Hepatocyte (in vitro differentiated cells): ENCODE data around the gene DNLZ.

ENCODE experiments used
- EZH2 ChIP-seq: fragments of 200-600 bp; sonication (generic); IDR thresholded peaks from 2 replicates; pipeline ENCODE4 v1.6.1; 2016; ENCODE audit warnings: antibody characterized with exemption, mild to moderate bottlenecking, borderline replicate concordance
- EZH2phosphoT487 ChIP-seq: fragments of 200-600 bp; sonication (generic); IDR thresholded peaks from one replicate; pipeline ENCODE4 v1.6.1; 2018; ENCODE audit warnings: antibody characterized with exemption, mild to moderate bottlenecking, low read depth, moderate library complexity; ENCODE audit not compliant: unreplicated experiment, severe bottlenecking
- TF ChIP-seq, protein P1 (sequence below): fragments of 200-600 bp; sonication (generic); IDR thresholded peaks from 2 replicates; pipeline ENCODE4 v1.5.1; 2016; ENCODE audit warnings: antibody characterized with exemption, mild to moderate bottlenecking; ENCODE audit not compliant: poor library complexity

DNA sequence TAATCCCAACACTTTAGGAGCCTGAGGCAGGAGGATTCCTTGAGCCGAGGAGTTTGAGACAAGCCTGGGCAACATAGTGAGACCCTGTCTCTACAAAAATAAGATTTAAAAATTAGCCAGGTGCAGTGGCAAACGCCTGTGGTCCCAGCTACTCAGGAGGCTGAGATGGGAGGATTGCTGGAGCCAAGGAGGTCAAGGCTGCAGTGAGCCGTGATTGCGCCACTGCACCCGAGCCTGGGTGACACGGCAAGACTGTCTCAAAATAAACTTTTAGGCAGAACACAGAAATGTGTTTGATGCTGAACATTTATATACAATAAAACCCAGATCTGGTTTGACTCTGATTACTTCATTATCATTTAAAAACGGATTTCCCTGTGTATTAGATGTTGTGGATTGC, 41.9 kb upstream of the DNLZ start:
- no peak for TF ChIP-seq EZH2phosphoT487
- TF ChIP-seq, protein P1, sequence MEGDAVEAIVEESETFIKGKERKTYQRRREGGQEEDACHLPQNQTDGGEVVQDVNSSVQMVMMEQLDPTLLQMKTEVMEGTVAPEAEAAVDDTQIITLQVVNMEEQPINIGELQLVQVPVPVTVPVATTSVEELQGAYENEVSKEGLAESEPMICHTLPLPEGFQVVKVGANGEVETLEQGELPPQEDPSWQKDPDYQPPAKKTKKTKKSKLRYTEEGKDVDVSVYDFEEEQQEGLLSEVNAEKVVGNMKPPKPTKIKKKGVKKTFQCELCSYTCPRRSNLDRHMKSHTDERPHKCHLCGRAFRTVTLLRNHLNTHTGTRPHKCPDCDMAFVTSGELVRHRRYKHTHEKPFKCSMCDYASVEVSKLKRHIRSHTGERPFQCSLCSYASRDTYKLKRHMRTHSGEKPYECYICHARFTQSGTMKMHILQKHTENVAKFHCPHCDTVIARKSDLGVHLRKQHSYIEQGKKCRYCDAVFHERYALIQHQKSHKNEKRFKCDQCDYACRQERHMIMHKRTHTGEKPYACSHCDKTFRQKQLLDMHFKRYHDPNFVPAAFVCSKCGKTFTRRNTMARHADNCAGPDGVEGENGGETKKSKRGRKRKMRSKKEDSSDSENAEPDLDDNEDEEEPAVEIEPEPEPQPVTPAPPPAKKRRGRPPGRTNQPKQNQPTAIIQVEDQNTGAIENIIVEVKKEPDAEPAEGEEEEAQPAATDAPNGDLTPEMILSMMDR = no peak
- no peak for TF ChIP-seq EZH2
